ENCODE results near the gene WWC1.
"Not testable (repeated sequence)": the region's sequence is repeated elsewhere in the genome, so short reads cannot be mapped to it uniquely, and the experiment has no call there.

The WWC1 gene

GRCh38 chr5:168286386-168286785 lies 5.1 kb upstream of the WWC1 start:
- Histone ChIP-seq H3K9ac (ENCODE audit: low read depth in 1 of 2, low read length in 2 of 2) (no peak overlapping the region), H3K27ac (ENCODE audit: low read depth in 2 of 2, low read length in 2 of 2) (no peak overlapping the region)

GRCh38 chr5:168286863-168287262 lies 4.6 kb upstream of the WWC1 start:
- not testable (repeated sequence) for H3K27ac ChIP-seq (ENCODE audit: low read depth in 2 of 2, low read length in 2 of 2); H3K27me3 ChIP-seq (ENCODE audit: control insufficient read depth in 2 of 2, insufficient read depth in 2 of 2, low read length in 2 of 2)

More at GRCh38 chr5:168286386-168286785, 5.1 kb upstream of the WWC1 start:
- no peaks in the 10 kb centered on the region for H3K36me3 ChIP-seq (ENCODE audit: control insufficient read depth in 2 of 2, insufficient read depth in 2 of 2, low read length in 2 of 2)
- no peaks in the 10 kb centered on the region for H3K9me3 ChIP-seq (ENCODE audit: control insufficient read depth in 2 of 2, low read length in 2 of 2)
- H3K4me3 ChIP-seq (ENCODE audit: low read length in 2 of 2), result no peak overlapping the region
- H3K27me3 ChIP-seq (ENCODE audit: control insufficient read depth in 2 of 2, insufficient read depth in 2 of 2, low read length in 2 of 2), result no peaks in the 10 kb centered on the region
- H3K4me1 ChIP-seq (ENCODE audit: control insufficient read depth in 2 of 2, insufficient read depth in 2 of 2, low read length in 2 of 2), result peaks cover 6 to 7% of the 10 kb centered on the region in 2 donors

GRCh38 chr5:168287362-168287761 lies 4.1 kb upstream of the WWC1 start:
- H3K9ac ChIP-seq (ENCODE audit: low read depth in 1 of 2, low read length in 2 of 2), result no peak overlapping the region
- no peak overlapping the region for H3K27ac ChIP-seq (ENCODE audit: low read depth in 2 of 2, low read length in 2 of 2)
- no peak overlapping the region for H3K4me3 ChIP-seq (ENCODE audit: low read length in 2 of 2)
- peaks cover 6 to 7% of the 10 kb centered on the region in 2 donors for H3K4me1 ChIP-seq (ENCODE audit: control insufficient read depth in 2 of 2, insufficient read depth in 2 of 2, low read length in 2 of 2)
- no peaks in the 10 kb centered on the region for H3K36me3 ChIP-seq (ENCODE audit: control insufficient read depth in 2 of 2, insufficient read depth in 2 of 2, low read length in 2 of 2)
- no peaks in the 10 kb centered on the region for H3K9me3 ChIP-seq (ENCODE audit: control insufficient read depth in 2 of 2, low read length in 2 of 2)
- no peaks in the 10 kb centered on the region for H3K27me3 ChIP-seq (ENCODE audit: control insufficient read depth in 2 of 2, insufficient read depth in 2 of 2, low read length in 2 of 2)

More at GRCh38 chr5:168286863-168287262, 4.6 kb upstream of the WWC1 start:
- not testable (repeated sequence) for H3K36me3 ChIP-seq (ENCODE audit: control insufficient read depth in 2 of 2, insufficient read depth in 2 of 2, low read length in 2 of 2); H3K9ac ChIP-seq (ENCODE audit: low read depth in 1 of 2, low read length in 2 of 2); H3K4me1 ChIP-seq (ENCODE audit: control insufficient read depth in 2 of 2, insufficient read depth in 2 of 2, low read length in 2 of 2); H3K9me3 ChIP-seq (ENCODE audit: control insufficient read depth in 2 of 2, low read length in 2 of 2); H3K4me3 ChIP-seq (ENCODE audit: low read length in 2 of 2)

GRCh38 chr5:168288349-168289245 lies 2.8 kb upstream of the WWC1 start:
- Histone ChIP-seq H3K36me3 (ENCODE audit: control insufficient read depth in 2 of 2, insufficient read depth in 2 of 2, low read length in 2 of 2) (no peaks in the 10 kb centered on the region), H3K9ac (ENCODE audit: low read depth in 1 of 2, low read length in 2 of 2) (peak overlapping the region; percentile 47 to 60), H3K4me3 (ENCODE audit: low read length in 2 of 2) (peak overlapping the region; percentile 73 to 74), H3K9me3 (ENCODE audit: control insufficient read depth in 2 of 2, low read length in 2 of 2) (no peaks in the 10 kb centered on the region), H3K27me3 (ENCODE audit: control insufficient read depth in 2 of 2, insufficient read depth in 2 of 2, low read length in 2 of 2) (peaks cover 0 to 3% of the 10 kb centered on the region in 2 donors), H3K4me1 (ENCODE audit: control insufficient read depth in 2 of 2, insufficient read depth in 2 of 2, low read length in 2 of 2) (peaks cover 6 to 13% of the 10 kb centered on the region in 2 donors), H3K27ac (ENCODE audit: low read depth in 2 of 2, low read length in 2 of 2) (peak overlapping the region; percentile 58 to 76)

- Histone ChIP-seq H3K36me3 (ENCODE audit: control insufficient read depth in 2 of 2, insufficient read depth in 2 of 2, low read length in 2 of 2) (no peaks in the 10 kb centered on the region), H3K4me1 (ENCODE audit: control insufficient read depth in 2 of 2, insufficient read depth in 2 of 2, low read length in 2 of 2) (peaks cover 6 to 13% of the 10 kb centered on the region in 2 donors), H3K27me3 (ENCODE audit: control insufficient read depth in 2 of 2, insufficient read depth in 2 of 2, low read length in 2 of 2) (peaks cover 0 to 9% of the 10 kb centered on the region in 2 donors), H3K4me3 (ENCODE audit: low read length in 2 of 2) (peak overlapping the region; percentile 58 to 64), H3K9me3 (ENCODE audit: control insufficient read depth in 2 of 2, low read length in 2 of 2) (no peaks in the 10 kb centered on the region), H3K27ac (ENCODE audit: low read depth in 2 of 2, low read length in 2 of 2) (peak overlapping the region; percentile 52 to 60), H3K9ac (ENCODE audit: low read depth in 1 of 2, low read length in 2 of 2) (peak overlapping the region; percentile 56 to 60)
These were observed 523 bp upstream of the WWC1 start for GRCh38 chr5:168290902-168291341.

- Histone ChIP-seq H3K27me3 (ENCODE audit: control insufficient read depth in 2 of 2, insufficient read depth in 2 of 2, low read length in 2 of 2) (peaks cover 0 to 9% of the 10 kb centered on the region in 2 donors), H3K4me3 (ENCODE audit: low read length in 2 of 2) (peak overlapping the region; percentile 48 to 58), H3K36me3 (ENCODE audit: control insufficient read depth in 2 of 2, insufficient read depth in 2 of 2, low read length in 2 of 2) (no peaks in the 10 kb centered on the region), H3K9ac (ENCODE audit: low read depth in 1 of 2, low read length in 2 of 2) (peak overlapping the region in 1 of 2 donors; percentile 59), H3K27ac (ENCODE audit: low read depth in 2 of 2, low read length in 2 of 2) (no peak overlapping the region), H3K4me1 (ENCODE audit: control insufficient read depth in 2 of 2, insufficient read depth in 2 of 2, low read length in 2 of 2) (peaks cover 6 to 13% of the 10 kb centered on the region in 2 donors), H3K9me3 (ENCODE audit: control insufficient read depth in 2 of 2, low read length in 2 of 2) (no peaks in the 10 kb centered on the region)
These were observed 730 bp downstream of the WWC1 start for GRCh38 chr5:168291964-168292785.

- H3K4me1 ChIP-seq (ENCODE audit: control insufficient read depth in 2 of 2, insufficient read depth in 2 of 2, low read length in 2 of 2), result peaks cover 6 to 9% of the 10 kb centered on the region in 2 donors
- H3K36me3 ChIP-seq (ENCODE audit: control insufficient read depth in 2 of 2, insufficient read depth in 2 of 2, low read length in 2 of 2), result no peaks in the 10 kb centered on the region
- H3K27me3 ChIP-seq (ENCODE audit: control insufficient read depth in 2 of 2, insufficient read depth in 2 of 2, low read length in 2 of 2), result peaks cover 0 to 9% of the 10 kb centered on the region in 2 donors
- peak overlapping the region; percentile 48 to 58 for H3K4me3 ChIP-seq (ENCODE audit: low read length in 2 of 2)
- H3K9me3 ChIP-seq (ENCODE audit: control insufficient read depth in 2 of 2, low read length in 2 of 2), result no peaks in the 10 kb centered on the region
- H3K9ac ChIP-seq (ENCODE audit: low read depth in 1 of 2, low read length in 2 of 2), result peak overlapping the region in 1 of 2 donors; percentile 54
- no peak overlapping the region for H3K27ac ChIP-seq (ENCODE audit: low read depth in 2 of 2, low read length in 2 of 2)
These were observed 1.6 kb downstream of the WWC1 start for GRCh38 chr5:168292786-168293696.

GRCh38 chr5:168295574-168296201 lies 4.2 kb downstream of the WWC1 start:
- Histone ChIP-seq H3K4me1 (ENCODE audit: control insufficient read depth in 2 of 2, insufficient read depth in 2 of 2, low read length in 2 of 2) (peaks cover 6% of the 10 kb centered on the region in 2 donors), H3K27ac (ENCODE audit: low read depth in 2 of 2, low read length in 2 of 2) (no peak overlapping the region), H3K36me3 (ENCODE audit: control insufficient read depth in 2 of 2, insufficient read depth in 2 of 2, low read length in 2 of 2) (no peaks in the 10 kb centered on the region), H3K9me3 (ENCODE audit: control insufficient read depth in 2 of 2, low read length in 2 of 2) (no peaks in the 10 kb centered on the region), H3K4me3 (ENCODE audit: low read length in 2 of 2) (no peak overlapping the region), H3K27me3 (ENCODE audit: control insufficient read depth in 2 of 2, insufficient read depth in 2 of 2, low read length in 2 of 2) (peaks cover 0 to 9% of the 10 kb centered on the region in 2 donors), H3K9ac (ENCODE audit: low read depth in 1 of 2, low read length in 2 of 2) (no peak overlapping the region)

- no peaks in the 10 kb centered on the region for H3K36me3 ChIP-seq (ENCODE audit: control insufficient read depth in 2 of 2, insufficient read depth in 2 of 2, low read length in 2 of 2)
- peaks cover 0 to 8% of the 10 kb centered on the region in 2 donors for H3K4me1 ChIP-seq (ENCODE audit: control insufficient read depth in 2 of 2, insufficient read depth in 2 of 2, low read length in 2 of 2)
- peaks cover 0 to 9% of the 10 kb centered on the region in 2 donors for H3K27me3 ChIP-seq (ENCODE audit: control insufficient read depth in 2 of 2, insufficient read depth in 2 of 2, low read length in 2 of 2)
- no peak overlapping the region for H3K27ac ChIP-seq (ENCODE audit: low read depth in 2 of 2, low read length in 2 of 2)
- no peak overlapping the region for H3K4me3 ChIP-seq (ENCODE audit: low read length in 2 of 2)
- H3K9me3 ChIP-seq (ENCODE audit: control insufficient read depth in 2 of 2, low read length in 2 of 2), result no peaks in the 10 kb centered on the region
- no peak overlapping the region for H3K9ac ChIP-seq (ENCODE audit: low read depth in 1 of 2, low read length in 2 of 2)
These were observed 5.2 kb downstream of the WWC1 start for GRCh38 chr5:168296682-168297081.

Data from mucosa of rectum (tissue), 2 donors.